ENCODE results near the gene PAX4. TPM values are rescaled to one million over a fixed set of nuclear protein-coding genes. Genes with fewer than 3 reads are reported as not detected.

Gene PAX4
- total RNA-seq, 1 experiment from 2014 or later, result not detected

GRCh38 chr7:127609297-127609696, 8.6 kb downstream of the PAX4 start:
- H3K9me3 Mint-ChIP-seq, result peaks cover 7 to 8% of the 10 kb centered on the region in 2 experiments; a peak in 4 of 5 replicates
- H3K79me1 ChIP-seq (ENCODE audit: insufficient read depth, low read depth, low read length, poor library complexity, severe bottlenecking), result no peaks in the 10 kb centered on the region
- H3K27ac ChIP-seq (ENCODE audit: insufficient read length, low read depth, low read length), result no peak overlapping the region
- H3K27me3 ChIP-seq (ENCODE audit: insufficient read depth, low read length), result no peaks in the 10 kb centered on the region; the same call in 1 of the 2 replicates
- H2BK20ac ChIP-seq (ENCODE audit: low read depth, low read length, poor library complexity, severe bottlenecking), result no peak overlapping the region
- peak; percentile 39 for DNase-seq
- no peak overlapping the region for H3K23ac ChIP-seq (ENCODE audit: insufficient read length, low read depth, low read length)
- no peaks in the 10 kb centered on the region for H4K20me1 ChIP-seq (ENCODE audit: control insufficient read depth, insufficient read depth, insufficient read length)
- H3K9ac ChIP-seq (ENCODE audit: extremely low read depth, insufficient read length, low read length), result no peak overlapping the region
- H3K4me1 Mint-ChIP-seq, result no peaks in the 10 kb centered on the region
- H4K8ac ChIP-seq (replicated peaks; ENCODE audit: insufficient read length, low read depth, low read length), result no peak overlapping the region
- no peak overlapping the region for H3K4me2 ChIP-seq (ENCODE audit: insufficient read depth, insufficient read length, low read length)
- no peak overlapping the region for H2BK120ac ChIP-seq (ENCODE audit: low read depth, low read length, poor library complexity, severe bottlenecking)
- no peak overlapping the region for H3K4me3 Mint-ChIP-seq
- no peak overlapping the region for H3K14ac ChIP-seq (ENCODE audit: insufficient read depth, low read length)
- no peak overlapping the region for H4K91ac ChIP-seq (ENCODE audit: insufficient read length, low read depth, low read length)
- no peak overlapping the region for H3K4ac ChIP-seq (ENCODE audit: low read depth, low read length)
- no peak overlapping the region for H3K27ac Mint-ChIP-seq
- H2AK5ac ChIP-seq (ENCODE audit: insufficient read length, low read length), result no peak overlapping the region
- peaks cover 32% of the 10 kb centered on the region for H3K27me3 Mint-ChIP-seq (ENCODE audit: low read depth)
- no peak overlapping the region for H2AFZ ChIP-seq (ENCODE audit: low read length)
- TF ChIP-seq, protein P1, sequence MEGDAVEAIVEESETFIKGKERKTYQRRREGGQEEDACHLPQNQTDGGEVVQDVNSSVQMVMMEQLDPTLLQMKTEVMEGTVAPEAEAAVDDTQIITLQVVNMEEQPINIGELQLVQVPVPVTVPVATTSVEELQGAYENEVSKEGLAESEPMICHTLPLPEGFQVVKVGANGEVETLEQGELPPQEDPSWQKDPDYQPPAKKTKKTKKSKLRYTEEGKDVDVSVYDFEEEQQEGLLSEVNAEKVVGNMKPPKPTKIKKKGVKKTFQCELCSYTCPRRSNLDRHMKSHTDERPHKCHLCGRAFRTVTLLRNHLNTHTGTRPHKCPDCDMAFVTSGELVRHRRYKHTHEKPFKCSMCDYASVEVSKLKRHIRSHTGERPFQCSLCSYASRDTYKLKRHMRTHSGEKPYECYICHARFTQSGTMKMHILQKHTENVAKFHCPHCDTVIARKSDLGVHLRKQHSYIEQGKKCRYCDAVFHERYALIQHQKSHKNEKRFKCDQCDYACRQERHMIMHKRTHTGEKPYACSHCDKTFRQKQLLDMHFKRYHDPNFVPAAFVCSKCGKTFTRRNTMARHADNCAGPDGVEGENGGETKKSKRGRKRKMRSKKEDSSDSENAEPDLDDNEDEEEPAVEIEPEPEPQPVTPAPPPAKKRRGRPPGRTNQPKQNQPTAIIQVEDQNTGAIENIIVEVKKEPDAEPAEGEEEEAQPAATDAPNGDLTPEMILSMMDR (conservative IDR thresholded peaks at IDR 0.05), result no peak
- H2BK12ac ChIP-seq (ENCODE audit: insufficient read length, low read depth, low read length), result no peak overlapping the region
- no peak overlapping the region for H3T11ph ChIP-seq (ENCODE audit: low read length)
- no peak overlapping the region for H3K18ac ChIP-seq (ENCODE audit: insufficient read length, low read depth, low read length)
- no peaks in the 10 kb centered on the region for H3K4me1 ChIP-seq (ENCODE audit: insufficient read depth, low read length)
- H4K5ac ChIP-seq (ENCODE audit: insufficient read length, low read depth, low read length), result no peak overlapping the region
- no peaks in the 10 kb centered on the region for H3K79me2 ChIP-seq (ENCODE audit: insufficient read depth, low read length)
- no CpG with 5 or more reads among the region's 6 CpGs for WGBS (ENCODE audit: extremely low coverage, insufficient read length, low lambda C conversion rate)
- H2BK15ac ChIP-seq (ENCODE audit: low read depth, low read length), result no peak overlapping the region
- no peak overlapping the region for H2BK5ac ChIP-seq (ENCODE audit: insufficient read length, low read length)
- H3K9me3 ChIP-seq (ENCODE audit: control insufficient read depth, low read depth, low read length), result no peaks in the 10 kb centered on the region
- no peak overlapping the region for H3K56ac ChIP-seq (ENCODE audit: insufficient read length, low read depth, low read length)
- peaks cover 0 to 4% (median 0%) of the 10 kb centered on the region in 3 experiments; a peak in 4 of 7 replicates for H3K36me3 Mint-ChIP-seq (ENCODE audit: insufficient read depth in 1 of 3, low read depth in 3 of 3)
- H3K23me2 ChIP-seq (ENCODE audit: insufficient read length, low read depth, low read length, poor library complexity, severe bottlenecking), result no peaks in the 10 kb centered on the region
